DMS153 treated with DMSO at 0.1 percent for 48 hours (cell line): ENCODE measurements around the gene DLG5.

ENCODE experiments used
- DNase-seq: peaks from one replicate; lab custom pipeline; 2025; ENCODE audit not compliant: unreplicated experiment; lab: John Stamatoyannopoulos, UW

DLG5 gene

GRCh38 chr10:77823811-77824542 lies 102.6 kb downstream of the DLG5 start:
- DNase-seq, result no peak

- DNase-seq, result no peak
Measured at GRCh38 chr10:77821551-77821950, 105.0 kb downstream of the DLG5 start.

GRCh38 chr10:77821036-77821435 lies 105.5 kb downstream of the DLG5 start:
- no peak for DNase-seq

GRCh38 chr10:77820349-77820748 lies 106.2 kb downstream of the DLG5 start:
- no peak for DNase-seq

- no peak for DNase-seq
Measured at GRCh38 chr10:77819210-77820112, 107.1 kb downstream of the DLG5 start.

GRCh38 chr10:77818378-77818777 lies 108.2 kb downstream of the DLG5 start:
- DNase-seq, result no peak

- DNase-seq, result no peak
Measured at GRCh38 chr10:77817541-77817940, 109.0 kb downstream of the DLG5 start.

- no peak for DNase-seq
Measured at GRCh38 chr10:77816311-77816710, 110.2 kb downstream of the DLG5 start.

- no peak for DNase-seq
Measured at GRCh38 chr10:77812741-77813140, 113.8 kb downstream of the DLG5 start.

GRCh38 chr10:77811831-77812430 lies 114.6 kb downstream of the DLG5 start:
- DNase-seq, result no peak

- DNase-seq, result no peak
Measured at GRCh38 chr10:77810446-77811335, 115.9 kb downstream of the DLG5 start.

GRCh38 chr10:77809336-77809735 lies 117.2 kb downstream of the DLG5 start:
- DNase-seq, result no peak

- no peak for DNase-seq
Measured at GRCh38 chr10:77807706-77808105, 118.8 kb downstream of the DLG5 start.

- DNase-seq, result no peak
Measured at GRCh38 chr10:77806511-77807157, 119.9 kb downstream of the DLG5 start.

- DNase-seq, result no peak
Measured at GRCh38 chr10:77805676-77806075, 120.9 kb downstream of the DLG5 start.

GRCh38 chr10:77804371-77804770 lies 122.2 kb downstream of the DLG5 start:
- DNase-seq, result no peak

- DNase-seq, result no peak
Measured at GRCh38 chr10:77801474-77802161, 124.9 kb downstream of the DLG5 start.

- no peak for DNase-seq
Measured at GRCh38 chr10:77800738-77801266, 125.8 kb downstream of the DLG5 start.

- DNase-seq, result no peak
Measured at GRCh38 chr10:77800320-77800719, 126.2 kb downstream of the DLG5 start.
